ENCODE measurements around the gene TCP10L. TPM values are rescaled to one million over a fixed set of nuclear protein-coding genes. Genes with fewer than 3 reads are reported as not detected.

TCP10L gene
- total and polyA plus RNA-seq, 4 donors: 1.1 to 8.0 (median 2.8) TPM

GRCh38 chr21:32578107-32578691 lies 7.1 kb downstream of the TCP10L start:
- 82% methylated on average over 15 of the region's 15 CpGs for WGBS
- no peak overlapping the region for H3K4me3 ChIP-seq (ENCODE audit: low read depth in 1 of 3, low read length in 3 of 3)
- no peaks in the 10 kb centered on the region for H3K9me3 ChIP-seq (ENCODE audit: control insufficient read depth in 4 of 4, low read length in 3 of 4)
- TF ChIP-seq RXRA (IDR thresholded peaks at IDR 0.05) (no peak), GABPA (IDR thresholded peaks at IDR 0.05 in 1 of 2, conservative IDR thresholded peaks at IDR 0.05 in 1 of 2) (no peak), HNF4A (conservative IDR thresholded peaks at IDR 0.05) (no peak), EGR1 (IDR thresholded peaks at IDR 0.05; ENCODE audit: low read depth in 2 of 2) (no peak), FOXA1 (IDR thresholded peaks at IDR 0.05) (no peak), ZBTB33 (IDR thresholded peaks at IDR 0.05) (no peak), HNF4G (IDR thresholded peaks at IDR 0.05) (no peak), FOXA2 (IDR thresholded peaks at IDR 0.05) (no peak), RAD21 (IDR thresholded peaks at IDR 0.05) (no peak), TAF1 (conservative IDR thresholded peaks at IDR 0.05) (no peak), YY1 (IDR thresholded peaks at IDR 0.05) (no peak), MAX (IDR thresholded peaks at IDR 0.05) (no peak), JUND (IDR thresholded peaks at IDR 0.05) (no peak), CTCF (IDR thresholded peaks at IDR 0.05; ENCODE audit: low read depth, low read length, missing input control) (no peak), NR2F2 (IDR thresholded peaks at IDR 0.05) (no peak), SP1 (IDR thresholded peaks at IDR 0.05) (no peak)
- TF ChIP-seq, protein P1, sequence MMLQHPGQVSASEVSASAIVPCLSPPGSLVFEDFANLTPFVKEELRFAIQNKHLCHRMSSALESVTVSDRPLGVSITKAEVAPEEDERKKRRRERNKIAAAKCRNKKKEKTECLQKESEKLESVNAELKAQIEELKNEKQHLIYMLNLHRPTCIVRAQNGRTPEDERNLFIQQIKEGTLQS (IDR thresholded peaks at IDR 0.05): no peak
- TF ChIP-seq, protein P2, sequence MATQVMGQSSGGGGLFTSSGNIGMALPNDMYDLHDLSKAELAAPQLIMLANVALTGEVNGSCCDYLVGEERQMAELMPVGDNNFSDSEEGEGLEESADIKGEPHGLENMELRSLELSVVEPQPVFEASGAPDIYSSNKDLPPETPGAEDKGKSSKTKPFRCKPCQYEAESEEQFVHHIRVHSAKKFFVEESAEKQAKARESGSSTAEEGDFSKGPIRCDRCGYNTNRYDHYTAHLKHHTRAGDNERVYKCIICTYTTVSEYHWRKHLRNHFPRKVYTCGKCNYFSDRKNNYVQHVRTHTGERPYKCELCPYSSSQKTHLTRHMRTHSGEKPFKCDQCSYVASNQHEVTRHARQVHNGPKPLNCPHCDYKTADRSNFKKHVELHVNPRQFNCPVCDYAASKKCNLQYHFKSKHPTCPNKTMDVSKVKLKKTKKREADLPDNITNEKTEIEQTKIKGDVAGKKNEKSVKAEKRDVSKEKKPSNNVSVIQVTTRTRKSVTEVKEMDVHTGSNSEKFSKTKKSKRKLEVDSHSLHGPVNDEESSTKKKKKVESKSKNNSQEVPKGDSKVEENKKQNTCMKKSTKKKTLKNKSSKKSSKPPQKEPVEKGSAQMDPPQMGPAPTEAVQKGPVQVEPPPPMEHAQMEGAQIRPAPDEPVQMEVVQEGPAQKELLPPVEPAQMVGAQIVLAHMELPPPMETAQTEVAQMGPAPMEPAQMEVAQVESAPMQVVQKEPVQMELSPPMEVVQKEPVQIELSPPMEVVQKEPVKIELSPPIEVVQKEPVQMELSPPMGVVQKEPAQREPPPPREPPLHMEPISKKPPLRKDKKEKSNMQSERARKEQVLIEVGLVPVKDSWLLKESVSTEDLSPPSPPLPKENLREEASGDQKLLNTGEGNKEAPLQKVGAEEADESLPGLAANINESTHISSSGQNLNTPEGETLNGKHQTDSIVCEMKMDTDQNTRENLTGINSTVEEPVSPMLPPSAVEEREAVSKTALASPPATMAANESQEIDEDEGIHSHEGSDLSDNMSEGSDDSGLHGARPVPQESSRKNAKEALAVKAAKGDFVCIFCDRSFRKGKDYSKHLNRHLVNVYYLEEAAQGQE (IDR thresholded peaks at IDR 0.05): no peak
- H3K9ac ChIP-seq (ENCODE audit: low read depth in 1 of 2, low read length in 2 of 2): no peak overlapping the region
- H3K27ac ChIP-seq (ENCODE audit: low read depth in 1 of 2, low read length in 2 of 2): no peak overlapping the region
- H3K36me3 ChIP-seq (ENCODE audit: control insufficient read depth in 4 of 4, insufficient read depth in 3 of 4, low read depth in 1 of 4, low read length in 3 of 4): no peaks in the 10 kb centered on the region
- no peak for DNase-seq (ENCODE audit: low spot score)
- no peaks in the 10 kb centered on the region for H3K27me3 ChIP-seq (ENCODE audit: control insufficient read depth in 4 of 4, insufficient read depth in 4 of 4, low read length in 3 of 4)
- H3K4me1 ChIP-seq (ENCODE audit: control insufficient read depth in 4 of 4, insufficient read depth in 4 of 4, low read length in 3 of 4): no peaks in the 10 kb centered on the region
